Right hindlimb (tissue), 1 donor: Measurements from ENCODE around the gene FBLN7.
"Not testable (repeated sequence)": the region's sequence is repeated elsewhere in the genome, so short reads cannot be mapped to it uniquely, and the experiment has no call there.

Source experiments
- DNase-seq: peaks from one replicate; pipeline ENCODE4 v3.0.0-alpha.2; 2018

Gene FBLN7

DNA sequence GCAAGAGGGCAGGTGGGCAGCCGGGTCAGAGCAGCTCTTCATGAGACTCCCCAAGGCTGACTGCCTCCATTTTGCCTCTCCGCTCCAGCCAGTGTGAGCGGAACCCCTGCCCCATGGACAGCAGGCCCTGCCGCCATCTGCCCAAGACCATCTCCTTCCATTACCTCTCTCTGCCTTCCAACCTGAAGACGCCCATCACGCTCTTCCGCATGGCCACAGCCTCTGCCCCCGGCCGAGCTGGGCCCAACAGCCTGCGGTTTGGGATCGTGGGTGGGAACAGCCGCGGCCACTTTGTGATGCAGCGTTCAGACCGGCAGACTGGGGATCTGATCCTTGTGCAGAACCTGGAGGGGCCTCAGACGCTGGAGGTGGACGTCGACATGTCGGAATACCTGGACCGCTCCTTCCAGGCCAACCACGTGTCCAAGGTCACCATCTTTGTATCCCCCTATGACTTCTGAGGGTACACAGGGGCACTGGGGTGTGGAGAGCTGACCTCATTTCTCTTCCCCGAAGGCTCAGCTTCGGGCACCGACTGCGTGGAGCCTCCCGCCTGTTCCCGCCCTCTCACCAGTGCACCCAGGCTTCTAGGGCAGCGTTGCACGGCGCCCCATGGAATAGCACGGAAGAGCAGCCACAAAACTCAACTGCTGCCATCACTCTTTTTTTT is 49.0 kb downstream of the FBLN7 start:
- no peak for DNase-seq

DNA sequence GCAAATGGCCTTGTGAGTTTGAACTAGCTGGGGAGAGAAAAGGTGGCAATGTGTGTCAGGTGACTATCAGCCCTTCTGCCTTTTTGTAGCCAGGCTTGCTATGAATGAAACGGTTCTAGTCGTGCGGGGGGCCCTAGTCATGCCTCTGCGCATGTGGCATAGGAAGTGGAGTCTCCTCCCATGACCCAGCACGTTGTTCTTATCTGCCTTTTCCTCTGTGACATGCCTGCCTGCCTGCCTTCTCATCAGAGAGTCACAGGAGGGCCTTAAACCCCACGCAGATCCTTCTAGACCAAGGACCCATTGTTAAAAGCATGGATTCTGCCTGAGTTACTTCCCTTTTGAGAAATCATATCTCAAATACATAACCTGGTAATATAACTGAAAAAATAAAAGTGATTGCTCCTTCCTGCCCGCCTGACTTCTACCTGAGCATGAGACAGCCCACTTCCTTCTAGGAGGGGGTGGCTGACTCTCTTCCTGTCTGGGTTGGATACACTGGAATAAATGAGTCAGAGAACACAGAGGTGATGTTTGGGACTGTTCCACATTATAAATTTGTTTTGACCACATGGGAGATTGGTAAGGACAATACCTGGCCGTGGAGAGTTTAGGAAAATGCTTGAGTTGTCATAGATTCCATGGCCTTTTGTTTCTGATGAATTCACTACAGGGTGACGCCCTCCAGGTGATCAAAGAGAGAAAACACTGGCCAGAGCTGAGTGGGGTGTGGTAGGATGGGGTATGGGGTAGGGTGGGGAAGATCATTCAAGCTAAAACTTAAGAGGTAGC is 49.8 kb downstream of the FBLN7 start:
- DNase-seq = no peak

DNA sequence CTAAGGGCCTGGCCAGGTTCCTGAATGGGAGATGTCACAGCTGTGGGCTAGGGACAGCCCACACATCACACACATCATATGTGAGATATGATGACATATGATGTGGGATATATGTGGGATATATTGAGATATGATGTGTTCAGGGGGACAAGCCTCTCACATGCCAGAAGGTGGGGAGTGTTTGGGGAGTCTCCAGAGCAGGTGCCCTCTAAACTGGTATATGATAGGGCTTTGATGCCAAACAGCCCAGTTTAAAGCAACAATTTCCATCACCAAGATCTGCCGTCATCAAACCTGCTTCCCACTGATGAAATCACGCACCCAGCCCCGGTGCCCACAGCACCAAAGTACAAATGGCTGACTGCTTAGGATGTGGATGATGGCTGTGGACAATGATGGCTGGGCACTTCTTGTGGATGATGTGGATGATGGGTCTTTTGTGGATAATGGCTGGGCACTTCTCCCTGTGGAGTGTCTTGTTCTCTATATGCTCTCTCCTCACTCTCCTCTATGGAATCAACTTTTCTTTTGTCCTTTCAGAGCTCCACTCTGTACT is 50.9 kb downstream of the FBLN7 start:
- no peak for DNase-seq

DNA sequence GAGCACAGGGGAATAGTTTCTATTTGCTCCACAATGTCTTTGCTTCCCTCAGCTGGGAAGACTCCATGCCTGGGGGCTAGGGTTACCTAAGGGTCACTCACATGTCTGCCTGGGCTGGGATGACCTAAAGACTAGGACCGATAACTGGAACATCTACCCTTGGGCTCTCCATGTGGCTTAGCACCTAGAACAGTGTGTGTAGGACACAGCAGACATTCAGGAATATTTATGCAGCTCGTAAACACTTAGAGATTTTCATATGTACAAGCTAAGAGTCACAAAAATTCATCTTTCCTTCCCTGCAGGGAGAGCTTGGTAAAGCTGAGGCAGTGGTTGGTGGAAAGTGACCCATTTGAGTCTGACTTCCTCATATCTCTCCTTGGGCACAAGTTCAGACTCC is 55.8 kb downstream of the FBLN7 start:
- no peak for DNase-seq

DNA sequence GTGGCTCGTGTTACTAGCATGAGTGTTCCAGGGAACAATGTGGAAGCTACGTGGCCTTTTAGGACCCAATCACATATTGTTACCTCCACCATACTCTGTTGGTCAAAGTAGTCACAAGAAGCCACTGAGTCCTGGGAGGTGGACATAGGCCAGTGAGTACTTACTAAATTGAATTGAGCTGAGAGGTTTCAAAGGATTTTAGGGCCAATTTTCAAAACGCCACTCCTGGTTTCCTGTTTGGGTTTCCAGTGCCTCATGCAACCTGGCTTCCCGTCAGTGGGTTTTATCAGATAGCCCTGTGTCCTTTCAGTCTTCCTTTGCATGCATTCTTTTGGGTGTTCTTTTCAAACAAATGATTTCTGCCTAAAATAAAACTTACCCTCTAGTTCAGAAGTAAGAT is 56.3 kb downstream of the FBLN7 start:
- no peak for DNase-seq

DNA sequence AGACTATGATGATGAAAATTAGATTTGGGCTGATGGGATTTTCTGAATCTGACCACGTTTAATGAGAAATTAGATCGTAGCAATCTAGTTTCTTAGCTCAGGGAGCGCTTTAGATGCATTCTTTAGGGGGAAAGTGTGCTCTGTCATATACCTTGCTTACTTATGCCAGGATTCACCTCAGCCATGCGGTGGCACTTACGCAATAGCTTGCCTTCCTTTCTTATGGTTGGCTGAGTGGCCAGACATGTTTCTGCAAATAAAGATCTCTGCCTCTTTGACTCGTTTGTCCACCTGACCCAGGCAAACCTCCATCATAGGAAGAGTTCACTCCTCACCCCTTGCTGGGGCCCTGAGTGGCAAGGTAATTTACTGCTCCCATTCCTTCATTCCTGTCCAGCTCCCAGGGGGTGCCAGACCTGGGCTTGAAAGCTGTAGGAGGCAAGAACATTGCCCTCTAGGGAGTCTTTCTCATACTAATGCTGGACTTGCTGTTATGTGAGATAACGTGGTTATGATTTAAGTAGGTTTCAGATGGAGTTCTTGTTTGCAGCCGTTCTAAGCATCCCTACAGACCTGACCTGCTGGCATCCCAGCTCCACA is 57.1 kb downstream of the FBLN7 start:
- DNase-seq = no peak

DNA sequence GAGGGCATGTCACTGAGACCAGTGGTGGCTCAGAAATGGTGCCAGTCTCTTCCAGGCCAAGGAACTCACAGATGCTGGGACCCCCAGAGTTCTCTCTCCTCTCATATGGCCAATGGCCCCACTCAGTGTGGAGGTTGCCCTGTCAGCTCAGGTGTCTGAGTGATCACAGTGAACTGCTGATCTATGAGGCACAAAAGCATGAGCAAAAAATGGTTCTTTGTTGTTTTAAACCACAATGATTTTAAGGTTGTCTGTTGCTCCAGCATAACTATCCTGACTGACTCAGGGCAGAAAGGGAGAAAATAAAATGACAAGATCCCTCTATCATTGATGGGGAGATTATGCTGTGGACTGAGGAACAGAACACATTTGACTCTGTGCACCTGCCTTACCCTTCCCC is 57.8 kb downstream of the FBLN7 start:
- DNase-seq = no peak

DNA sequence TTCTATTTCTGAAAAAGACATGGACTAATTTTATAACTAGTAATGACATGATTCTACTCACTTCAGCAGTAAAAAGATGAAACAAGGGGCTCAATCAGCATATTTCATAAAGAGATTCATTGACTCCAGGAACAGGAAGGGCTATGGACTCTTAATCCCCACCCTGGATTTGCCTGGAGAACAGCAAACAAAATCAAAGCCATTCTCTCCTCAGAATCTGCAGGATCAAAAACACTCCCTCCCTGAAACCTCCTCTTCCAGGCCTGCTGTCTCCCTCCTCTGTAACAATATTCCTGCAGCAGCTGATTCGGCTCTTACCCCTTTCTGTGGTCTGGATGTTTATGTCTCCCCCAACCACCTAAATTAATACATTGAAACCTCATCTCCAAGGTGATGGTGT is 59.7 kb downstream of the FBLN7 start:
- no peak for DNase-seq

GRCh38 chr2:112198780-112199179 is 60.6 kb downstream of the FBLN7 start:
- no peak for DNase-seq

GRCh38 chr2:112199188-112199587 is 61.0 kb downstream of the FBLN7 start:
- DNase-seq = no peak

DNA sequence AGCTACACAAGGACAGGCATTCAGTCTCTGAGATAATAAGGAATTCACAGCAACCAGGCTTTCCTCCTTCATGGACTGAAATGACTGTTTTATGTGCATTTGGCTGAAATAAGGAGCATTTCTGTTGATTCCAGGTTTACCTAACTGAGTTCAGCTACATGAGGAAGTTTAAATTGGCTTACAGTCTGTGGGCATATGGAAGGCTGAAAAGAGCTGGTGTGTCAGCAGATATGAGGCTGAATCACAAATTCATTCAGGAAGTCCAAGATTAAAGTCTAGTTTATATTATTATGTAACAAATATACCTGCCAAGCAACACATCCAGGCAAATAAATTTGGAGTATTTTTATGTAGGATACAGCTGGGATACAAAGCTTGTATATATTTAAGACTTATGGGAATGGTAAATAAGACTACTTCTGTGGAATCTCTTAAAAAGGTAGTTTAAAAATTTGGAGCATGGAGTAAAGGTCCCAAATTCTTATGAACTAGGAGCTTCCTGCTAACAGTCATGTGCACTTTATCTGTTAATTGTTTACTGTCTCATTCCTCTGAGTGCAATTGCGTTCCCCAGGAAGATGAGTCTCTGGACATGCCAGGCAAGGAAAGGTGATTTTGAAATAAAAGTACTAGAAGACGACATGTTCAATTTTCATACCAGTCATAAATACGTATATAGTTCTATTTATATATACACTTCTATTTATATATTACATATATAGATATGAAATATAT is 63.7 kb downstream of the FBLN7 start:
- no peak for DNase-seq

GRCh38 chr2:112204411-112204810 is 66.2 kb downstream of the FBLN7 start:
- no peak for DNase-seq

DNA sequence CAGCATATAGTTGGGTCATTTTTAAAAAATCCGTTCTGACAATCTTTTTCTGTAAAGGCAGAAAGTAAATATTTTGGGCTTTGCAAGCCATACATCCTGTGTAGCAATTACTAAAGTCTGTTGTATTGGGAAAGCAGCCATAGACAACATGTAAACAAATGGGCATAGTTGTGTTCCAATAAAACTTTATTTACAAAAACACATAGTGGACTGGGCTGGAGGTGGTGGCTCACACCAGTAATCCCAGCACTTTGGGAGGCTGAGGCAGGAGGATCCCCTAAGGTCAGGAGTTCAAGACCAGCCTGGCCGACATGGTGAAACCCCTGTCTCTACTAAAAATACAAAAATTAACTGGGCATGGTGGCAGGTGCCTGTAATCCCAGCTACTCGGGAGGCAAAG is 69.7 kb downstream of the FBLN7 start:
- DNase-seq = not testable (repeated sequence)

DNA sequence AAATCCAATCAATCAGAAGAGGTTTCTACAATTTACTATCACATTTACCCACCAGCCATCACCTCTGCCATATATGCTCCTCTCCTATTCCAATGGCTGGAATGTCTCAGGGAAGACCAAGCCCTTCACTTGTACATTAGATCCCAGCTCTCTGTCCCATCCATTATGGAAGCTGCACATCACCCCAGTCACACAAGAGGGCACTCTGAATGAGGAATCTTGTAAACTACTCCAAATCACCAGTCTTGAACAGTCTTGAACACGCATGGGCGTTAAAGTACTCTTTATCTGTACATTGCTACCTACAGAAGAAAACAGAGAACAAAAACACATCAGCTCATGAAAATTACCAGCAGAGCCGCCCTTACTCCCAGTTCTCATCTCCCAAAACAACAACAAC is 78.0 kb downstream of the FBLN7 start:
- DNase-seq = no peak

- no peak for DNase-seq
These were observed 79.7 kb downstream of the FBLN7 start for GRCh38 chr2:112217854-112218253.

GRCh38 chr2:112220186-112220585 is 82.0 kb downstream of the FBLN7 start:
- DNase-seq = no peak

DNA sequence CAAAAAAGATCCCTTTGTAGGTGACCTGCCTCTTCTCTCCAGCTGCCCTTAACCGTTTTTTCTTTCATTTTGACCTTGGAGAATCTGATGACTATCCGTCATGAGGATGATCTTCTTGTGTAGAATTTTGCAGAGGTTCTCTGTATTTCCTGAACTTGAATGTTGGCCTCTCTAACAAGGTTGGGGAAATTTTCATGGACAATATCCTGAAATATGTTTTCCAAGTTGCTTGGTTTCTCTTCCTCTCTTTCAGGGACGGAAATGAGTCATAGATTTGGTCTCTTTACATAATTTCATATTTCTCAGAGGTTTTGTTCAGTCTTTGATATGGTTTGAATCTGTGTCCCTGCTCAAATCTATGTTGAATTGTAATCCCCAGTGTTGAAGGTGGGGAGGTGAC is 82.6 kb downstream of the FBLN7 start:
- DNase-seq = no peak

DNA sequence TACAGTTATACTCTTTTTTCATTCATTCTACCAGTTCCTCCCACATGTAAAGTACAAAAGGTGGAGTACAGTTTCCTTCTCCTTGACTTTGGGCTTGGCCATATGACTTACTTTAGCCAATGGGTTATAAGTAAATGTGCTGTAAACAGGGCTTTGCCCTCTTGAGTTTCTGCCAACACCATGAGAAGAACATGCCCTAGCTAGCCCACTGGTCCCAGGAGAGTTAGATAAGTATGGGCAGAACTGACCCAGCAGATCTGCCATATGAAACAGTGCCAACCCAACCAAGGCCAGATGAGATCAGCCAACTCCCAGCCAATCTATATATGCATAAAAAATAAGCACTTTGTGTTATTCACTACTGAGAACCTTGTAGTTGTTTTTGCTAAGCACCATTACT is 91.2 kb downstream of the FBLN7 start:
- no peak for DNase-seq

- no peak for DNase-seq
These were observed 92.2 kb downstream of the FBLN7 start for GRCh38 chr2:112230371-112230770.
